Measurements from ENCODE around the gene SORCS3.

SORCS3 gene

DNA sequence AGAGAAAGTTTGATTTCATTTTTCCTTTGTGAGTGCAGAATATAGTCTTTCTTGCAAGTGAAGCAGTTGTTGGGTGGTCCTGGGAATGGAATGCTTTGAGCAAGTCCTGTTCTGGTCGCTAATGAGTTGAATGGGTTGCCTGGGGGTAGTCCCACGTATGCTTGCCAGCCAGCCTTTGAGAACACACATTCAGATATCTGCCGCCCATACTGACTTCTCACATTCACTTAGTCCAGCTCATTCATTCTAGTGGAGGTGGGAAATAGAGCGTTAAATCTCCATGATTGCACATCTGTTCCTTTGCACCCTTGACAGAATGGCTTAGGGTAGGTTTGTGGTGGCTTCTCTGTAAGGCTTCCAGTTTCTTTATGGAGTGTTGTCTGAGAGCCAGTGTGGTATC lies 256.6 kb downstream of the SORCS3 start:
- Histone ChIP-seq H3K79me2 (ENCODE audit: insufficient read depth, low read length) (no peaks in the 10 kb centered on the region), H4K20me1 (ENCODE audit: insufficient read depth, low read length, poor library complexity, severe bottlenecking) (no peaks in the 10 kb centered on the region), H3K27me3 (ENCODE audit: insufficient read depth, low read length, poor library complexity, severe bottlenecking) (no peaks in the 10 kb centered on the region), H3K9me3 (ENCODE audit: insufficient read depth, low read depth, low read length) (no peaks in the 10 kb centered on the region), H3F3A (ENCODE audit: low read depth) (no peaks in the 10 kb centered on the region), H3K9me2 (replicated peaks; ENCODE audit: low read depth, low read length) (no peaks in the 10 kb centered on the region), H3K4me3 (ENCODE audit: low read length, poor library complexity, severe bottlenecking) (no peak overlapping the region), H3K4me1 (ENCODE audit: insufficient read depth, low read length, poor library complexity, severe bottlenecking) (no peaks in the 10 kb centered on the region), H3K36me3 (ENCODE audit: insufficient read depth, low read length) (no peaks in the 10 kb centered on the region), H3K9ac (ENCODE audit: low read depth, low read length, poor library complexity, severe bottlenecking) (no peak overlapping the region), H3K4me2 (ENCODE audit: low read depth, low read length, poor library complexity, severe bottlenecking) (no peak overlapping the region), H2AFZ (ENCODE audit: low read length) (no peak overlapping the region)
- no peak for TF ChIP-seq EZH2phosphoT487 (IDR thresholded peaks at IDR 0.05; ENCODE audit: borderline replicate concordance)
- TF ChIP-seq, protein P1, sequence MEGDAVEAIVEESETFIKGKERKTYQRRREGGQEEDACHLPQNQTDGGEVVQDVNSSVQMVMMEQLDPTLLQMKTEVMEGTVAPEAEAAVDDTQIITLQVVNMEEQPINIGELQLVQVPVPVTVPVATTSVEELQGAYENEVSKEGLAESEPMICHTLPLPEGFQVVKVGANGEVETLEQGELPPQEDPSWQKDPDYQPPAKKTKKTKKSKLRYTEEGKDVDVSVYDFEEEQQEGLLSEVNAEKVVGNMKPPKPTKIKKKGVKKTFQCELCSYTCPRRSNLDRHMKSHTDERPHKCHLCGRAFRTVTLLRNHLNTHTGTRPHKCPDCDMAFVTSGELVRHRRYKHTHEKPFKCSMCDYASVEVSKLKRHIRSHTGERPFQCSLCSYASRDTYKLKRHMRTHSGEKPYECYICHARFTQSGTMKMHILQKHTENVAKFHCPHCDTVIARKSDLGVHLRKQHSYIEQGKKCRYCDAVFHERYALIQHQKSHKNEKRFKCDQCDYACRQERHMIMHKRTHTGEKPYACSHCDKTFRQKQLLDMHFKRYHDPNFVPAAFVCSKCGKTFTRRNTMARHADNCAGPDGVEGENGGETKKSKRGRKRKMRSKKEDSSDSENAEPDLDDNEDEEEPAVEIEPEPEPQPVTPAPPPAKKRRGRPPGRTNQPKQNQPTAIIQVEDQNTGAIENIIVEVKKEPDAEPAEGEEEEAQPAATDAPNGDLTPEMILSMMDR (conservative IDR thresholded peaks at IDR 0.05; ENCODE audit: low read length), result no peak

DNA sequence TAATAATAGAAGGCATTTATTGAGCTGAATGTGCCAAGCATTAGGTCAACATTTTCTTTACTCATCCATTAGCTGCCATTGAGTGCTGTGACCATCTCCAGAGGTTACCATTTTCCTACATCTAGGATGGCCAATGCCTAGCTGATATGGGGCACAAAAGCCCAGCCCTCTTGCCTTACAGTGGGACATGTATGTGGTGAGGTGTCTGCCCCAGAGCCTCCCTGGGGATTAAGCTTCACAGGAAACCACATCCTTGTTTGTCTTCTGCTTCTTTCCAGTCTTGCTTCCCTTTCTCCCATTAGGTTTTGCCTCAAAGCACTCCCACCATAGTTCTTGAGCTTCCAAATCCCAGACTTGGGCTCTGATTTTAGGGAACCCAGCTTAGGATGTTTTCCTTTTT lies 258.7 kb downstream of the SORCS3 start:
- Histone ChIP-seq H3K4me3 (ENCODE audit: low read length, poor library complexity, severe bottlenecking) (no peak overlapping the region), H3K27me3 (ENCODE audit: insufficient read depth, low read length, poor library complexity, severe bottlenecking) (no peaks in the 10 kb centered on the region), H3K9me3 (ENCODE audit: insufficient read depth, low read depth, low read length) (no peaks in the 10 kb centered on the region), H3K4me2 (ENCODE audit: low read depth, low read length, poor library complexity, severe bottlenecking) (no peak overlapping the region), H3K79me2 (ENCODE audit: insufficient read depth, low read length) (no peaks in the 10 kb centered on the region), H4K20me1 (ENCODE audit: insufficient read depth, low read length, poor library complexity, severe bottlenecking) (no peaks in the 10 kb centered on the region), H3K4me1 (ENCODE audit: insufficient read depth, low read length, poor library complexity, severe bottlenecking) (no peaks in the 10 kb centered on the region), H3K9me2 (replicated peaks; ENCODE audit: low read depth, low read length) (no peaks in the 10 kb centered on the region), H3K36me3 (ENCODE audit: insufficient read depth, low read length) (no peaks in the 10 kb centered on the region), H3F3A (ENCODE audit: low read depth) (no peaks in the 10 kb centered on the region), H2AFZ (ENCODE audit: low read length) (no peak overlapping the region), H3K9ac (ENCODE audit: low read depth, low read length, poor library complexity, severe bottlenecking) (no peak overlapping the region)
- TF ChIP-seq, protein P1 (conservative IDR thresholded peaks at IDR 0.05; ENCODE audit: low read length), result no peak
- no peak for TF ChIP-seq EZH2phosphoT487 (IDR thresholded peaks at IDR 0.05; ENCODE audit: borderline replicate concordance)

DNA sequence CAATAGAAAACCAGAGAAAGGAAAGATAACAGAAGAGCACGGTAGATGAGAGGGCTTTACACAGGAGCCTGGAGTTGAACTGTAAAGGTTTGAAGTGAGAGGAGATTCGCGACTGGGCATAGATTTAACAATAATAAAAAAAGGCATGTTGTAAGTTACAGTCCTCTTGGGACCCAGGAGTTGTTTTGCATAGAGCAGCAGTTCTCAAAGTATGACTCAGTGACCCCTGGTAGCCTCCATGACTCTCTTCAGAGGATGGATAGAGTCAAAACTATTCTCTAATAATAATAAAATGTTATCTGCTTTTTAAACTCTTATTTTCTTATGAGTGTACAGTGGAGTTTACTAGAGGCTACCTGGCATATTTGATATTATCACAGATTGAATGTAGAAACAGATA lies 262.3 kb downstream of the SORCS3 start:
- no peak overlapping the region for H3K4me2 ChIP-seq (ENCODE audit: low read depth, low read length, poor library complexity, severe bottlenecking)
- H3K4me1 ChIP-seq (ENCODE audit: insufficient read depth, low read length, poor library complexity, severe bottlenecking), result no peaks in the 10 kb centered on the region
- TF ChIP-seq, protein P1 (conservative IDR thresholded peaks at IDR 0.05; ENCODE audit: low read length), result no peak
- no peak for TF ChIP-seq EZH2phosphoT487 (IDR thresholded peaks at IDR 0.05; ENCODE audit: borderline replicate concordance)
- H3K4me3 ChIP-seq (ENCODE audit: low read length, poor library complexity, severe bottlenecking), result no peak overlapping the region
- no peaks in the 10 kb centered on the region for H3K27me3 ChIP-seq (ENCODE audit: insufficient read depth, low read length, poor library complexity, severe bottlenecking)
- H3K9me2 ChIP-seq (replicated peaks; ENCODE audit: low read depth, low read length), result no peaks in the 10 kb centered on the region
- no peaks in the 10 kb centered on the region for H3K36me3 ChIP-seq (ENCODE audit: insufficient read depth, low read length)
- H2AFZ ChIP-seq (ENCODE audit: low read length), result no peak overlapping the region
- no peaks in the 10 kb centered on the region for H3F3A ChIP-seq (ENCODE audit: low read depth)
- no peaks in the 10 kb centered on the region for H3K9me3 ChIP-seq (ENCODE audit: insufficient read depth, low read depth, low read length)
- no peak overlapping the region for H3K9ac ChIP-seq (ENCODE audit: low read depth, low read length, poor library complexity, severe bottlenecking)
- no peaks in the 10 kb centered on the region for H4K20me1 ChIP-seq (ENCODE audit: insufficient read depth, low read length, poor library complexity, severe bottlenecking)
- H3K79me2 ChIP-seq (ENCODE audit: insufficient read depth, low read length), result no peaks in the 10 kb centered on the region

Data from Loucy (cell line).